Naive thymus-derived CD4-positive, alpha-beta T cell (primary cell): ENCODE results near the gene JHY. TPM values are rescaled to one million over a fixed set of nuclear protein-coding genes. Genes with fewer than 3 reads are reported as not detected.
"Not testable (repeated sequence)": the region's sequence is repeated elsewhere in the genome, so short reads cannot be mapped to it uniquely, and the experiment has no call there.

Experiments
- ATAC-seq: fragments of 150-1000 bp; cut with Tn5 transposase; 2 replicates; pipeline ENCODE4 v1.10.0; 2021; ENCODE audit warnings: mild to moderate bottlenecking, moderate library complexity
- CTCF ChIA-PET: fragments of 350-600 bp; sonication (Branson Sonifier 250); formaldehyde crosslinking; loops from one replicate; lab custom pipeline; 2021; ENCODE audit warnings: antibody characterized with exemption; lab: Charles Lee
- POLR2A ChIA-PET: fragments of 350-600 bp; sonication (Branson Sonifier 250); formaldehyde crosslinking; loops from one replicate; lab custom pipeline; 2021; ENCODE audit warnings: antibody characterized with exemption, inconsistent platforms; lab: Charles Lee
- DNase-seq, 9 donors: peaks; one replicate each; pipeline versions ENCODE4 v3.0.0 to v3.0.0-alpha.2; 2020 to 2022; ENCODE audit warnings: mixed read lengths in 1 of 9
- H3K27ac ChIP-seq: one replicate; pipeline ENCODE4 v1.7.0; 2013; ENCODE audit warnings: mild to moderate bottlenecking, low read depth, low read length, moderate library complexity
- H3K27me3 ChIP-seq, 2 donors: one replicate each; pipeline ENCODE4 v1.7.0; 2013; ENCODE audit warnings: low read length in 2 of 2, mild to moderate bottlenecking in 2 of 2, moderate library complexity in 2 of 2; ENCODE audit not compliant: control insufficient read depth in 2 of 2, insufficient read depth in 2 of 2
- H3K36me3 ChIP-seq, 3 experiments: 1 replicate in 2 of 3; 2 replicates in 1 of 3; pipeline ENCODE4 v1.7.0; 2013; ENCODE audit warnings: low read length in 3 of 3, mild to moderate bottlenecking in 3 of 3, moderate library complexity in 1 of 3; ENCODE audit not compliant: insufficient read depth in 3 of 3, control insufficient read depth in 2 of 3
- H3K4me1 ChIP-seq, 2 donors: one replicate each; pipeline ENCODE4 v1.7.0; 2013; ENCODE audit warnings: low read length in 2 of 2, mild to moderate bottlenecking in 2 of 2, moderate library complexity in 1 of 2; ENCODE audit not compliant: control insufficient read depth in 2 of 2, insufficient read depth in 2 of 2
- H3K4me3 ChIP-seq: 2 replicates; pipeline ENCODE4 v1.7.0; 2013; ENCODE audit warnings: mild to moderate bottlenecking, low read length
- H3K9me3 ChIP-seq, 3 experiments: 1 replicate in 2 of 3; 2 replicates in 1 of 3; pipeline ENCODE4 v1.7.0; 2013; ENCODE audit warnings: low read length in 3 of 3; ENCODE audit not compliant: control insufficient read depth in 2 of 3
- H3K27ac Mint-ChIP-seq, 9 donors: one replicate each; pipeline ENCODE4 v1.8.0; 2020 to 2022; ENCODE audit warnings: mixed read lengths in 9 of 9, mild to moderate bottlenecking in 8 of 9, moderate library complexity in 5 of 9, inconsistent platforms in 2 of 9
- H3K27me3 Mint-ChIP-seq, 5 donors: one replicate each; pipeline ENCODE4 v1.8.0; 2021 to 2022; ENCODE audit warnings: mixed read lengths in 5 of 5, mild to moderate bottlenecking in 1 of 5
- H3K36me3 Mint-ChIP-seq, 5 donors: one replicate each; pipeline ENCODE4 v1.8.0; 2020 to 2022; ENCODE audit warnings: mixed read lengths in 5 of 5, mild to moderate bottlenecking in 3 of 5, inconsistent platforms in 1 of 5
- H3K4me1 Mint-ChIP-seq, 7 donors: one replicate each; pipeline ENCODE4 v1.8.0; 2020 to 2022; ENCODE audit warnings: mixed read lengths in 7 of 7, mild to moderate bottlenecking in 3 of 7, inconsistent platforms in 1 of 7
- H3K4me3 Mint-ChIP-seq, 10 donors: one replicate each; pipeline ENCODE4 v1.8.0; 2020 to 2022; ENCODE audit warnings: mild to moderate bottlenecking in 10 of 10, mixed read lengths in 10 of 10, moderate library complexity in 6 of 10, inconsistent platforms in 2 of 10
- H3K9me3 Mint-ChIP-seq, 11 donors: one replicate each; pipeline ENCODE4 v1.8.0; 2020 to 2022; ENCODE audit warnings: mixed read lengths in 11 of 11, mild to moderate bottlenecking in 4 of 11, inconsistent platforms in 1 of 11, moderate library complexity in 1 of 11
- intact Hi-C, 2 donors: fragments of 100-400 bp; cut with micrococcal nuclease; formaldehyde crosslinking; loops; one replicate each; pipeline ENCODE4 v1.15.1; 2023
- polyA plus RNA-seq, 2 donors: library from polyadenylated mRNA; unstranded; fragments of 300-500 nt; fragmentation: Illumina TruSeq; gene quantifications; one replicate each; pipeline ENCODE4 v1.2.3, GENCODE V29; 2021
- total RNA-seq, 6 experiments: library from RNA in 5 of 6; stranded (reverse) in 5 of 6; gene quantifications; 1 replicate in 5 of 6; 2 replicates in 1 of 6; pipeline ENCODE4 v1.2.3 and lab custom pipeline; 2021 to 2026

The JHY gene
- total and polyA plus RNA-seq, 7 experiments from 2014 or later, result 2.1 to 5.0 (median 4.1) TPM

DNA sequence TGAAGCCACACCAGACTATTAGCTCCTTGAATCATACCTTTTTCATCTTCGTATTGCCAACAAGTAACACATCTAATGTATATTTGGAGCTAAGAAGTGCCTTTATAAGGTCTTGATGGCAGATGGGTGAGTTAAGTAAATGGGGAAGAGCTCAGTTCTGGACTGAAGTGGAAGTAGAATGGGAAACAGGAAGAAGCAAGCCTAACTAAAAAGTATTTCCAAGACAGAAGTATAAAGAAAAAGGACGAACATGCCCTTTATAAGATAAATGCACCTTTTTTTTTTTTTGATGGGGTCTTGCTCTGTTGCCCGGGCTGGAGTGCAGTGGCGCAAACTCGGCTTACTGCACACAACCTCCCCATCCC, 29.8 kb upstream of the JHY start:
- Histone ChIP-seq H3K4me3 (no peak overlapping the region), H3K9me3 (no peaks in the 10 kb centered on the region), H3K4me1 (peaks cover 21 to 53% of the 10 kb centered on the region in 2 donors), H3K36me3 (peaks cover 0 to 7% (median 0%) of the 10 kb centered on the region in 3 experiments), H3K27me3 (no peaks in the 10 kb centered on the region), H3K27ac (peak overlapping the region; percentile 66)
- ChIA-PET POLR2A (interaction anchor here (0.6 to 4.5 kb wide), 16 partner anchors 11 to 210 kb away, joined by 3 to 77 read pairs (median 6); partner anchors contain the start of genes CRTAM and HSPA8), CTCF (interaction anchor here (0.6 to 8.1 kb wide), 26 partner anchors 8 to 504 kb away, joined by 3 to 248 read pairs (median 6); partner anchors contain the start of gene CRTAM)
- H3K27ac Mint-ChIP-seq, result peak overlapping the region in 8 of 9 donors; percentile 85 to 95 (median 94)
- no peaks in the 10 kb centered on the region for H3K9me3 Mint-ChIP-seq
- DNase-seq (no peak), ATAC-seq (no peak)
- peak overlapping the region in 9 of 10 donors; percentile 46 to 84 (median 80) for H3K4me3 Mint-ChIP-seq
- peaks cover 0 to 5% (median 3%) of the 10 kb centered on the region in 5 donors for H3K36me3 Mint-ChIP-seq
- intact Hi-C loops, result loop anchor here (2.0 to 5.0 kb wide), 2 partner anchors 14 to 40 kb away; partner anchors contain the start of gene CRTAM (in 1 of the 2)
- H3K27me3 Mint-ChIP-seq, result peaks cover 0 to 4% (median 0%) of the 10 kb centered on the region in 5 donors
- peaks cover 25 to 44% (median 32%) of the 10 kb centered on the region in 7 donors for H3K4me1 Mint-ChIP-seq

DNA sequence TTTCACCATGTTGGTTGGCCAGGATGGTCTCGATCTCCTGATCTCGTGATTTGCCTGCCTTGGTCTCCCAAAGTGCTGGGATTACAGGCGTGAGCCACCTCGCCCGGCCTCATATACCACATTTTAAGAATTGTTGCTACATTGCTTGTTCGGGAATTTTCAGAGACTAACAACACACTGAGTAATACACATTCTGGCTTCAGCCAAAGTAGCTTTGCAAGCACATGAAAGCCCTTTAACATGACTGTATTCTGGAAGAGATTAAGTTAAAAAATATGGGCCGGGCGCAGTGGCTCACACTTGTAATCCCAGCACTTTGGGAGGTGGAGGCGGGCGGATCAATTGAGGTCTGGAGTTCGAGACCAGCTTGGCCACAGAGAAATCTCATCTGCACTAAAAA, 29.3 kb upstream of the JHY start:
- H3K36me3 Mint-ChIP-seq, result peaks cover 0 to 5% (median 3%) of the 10 kb centered on the region in 5 donors
- H3K9me3 Mint-ChIP-seq, result no peaks in the 10 kb centered on the region
- H3K4me3 ChIP-seq, result no peak overlapping the region
- peaks cover 0 to 12% (median 0%) of the 10 kb centered on the region in 3 experiments for H3K36me3 ChIP-seq
- no peaks in the 10 kb centered on the region for H3K9me3 ChIP-seq
- POLR2A ChIA-PET, result interaction anchor here (0.7 to 4.5 kb wide), 10 partner anchors 12 to 203 kb away, joined by 3 to 77 read pairs (median 7); partner anchors contain the start of gene CRTAM
- CTCF ChIA-PET, result interaction anchor here (0.6 to 8.1 kb wide), 26 partner anchors 9 to 386 kb away, joined by 3 to 248 read pairs (median 7); partner anchors contain the start of gene CRTAM
- DNase-seq (no peak), ATAC-seq (no peak)
- H3K27ac Mint-ChIP-seq, result peak overlapping the region in 7 of 9 donors; percentile 49 to 93 (median 76)
- H3K4me1 ChIP-seq, result peaks cover 21 to 50% of the 10 kb centered on the region in 2 donors
- peak overlapping the region in 2 of 10 donors; percentile 2 to 46 for H3K4me3 Mint-ChIP-seq
- H3K27ac ChIP-seq, result no peak overlapping the region
- H3K27me3 ChIP-seq, result no peaks in the 10 kb centered on the region
- H3K27me3 Mint-ChIP-seq, result peaks cover 0 to 6% (median 0%) of the 10 kb centered on the region in 5 donors
- H3K4me1 Mint-ChIP-seq, result peaks cover 25 to 44% (median 32%) of the 10 kb centered on the region in 7 donors
- intact Hi-C loops, result loop anchor here (2.0 to 5.0 kb wide), 2 partner anchors 14 to 41 kb away; partner anchors contain the start of gene CRTAM (in 1 of the 2)

DNA sequence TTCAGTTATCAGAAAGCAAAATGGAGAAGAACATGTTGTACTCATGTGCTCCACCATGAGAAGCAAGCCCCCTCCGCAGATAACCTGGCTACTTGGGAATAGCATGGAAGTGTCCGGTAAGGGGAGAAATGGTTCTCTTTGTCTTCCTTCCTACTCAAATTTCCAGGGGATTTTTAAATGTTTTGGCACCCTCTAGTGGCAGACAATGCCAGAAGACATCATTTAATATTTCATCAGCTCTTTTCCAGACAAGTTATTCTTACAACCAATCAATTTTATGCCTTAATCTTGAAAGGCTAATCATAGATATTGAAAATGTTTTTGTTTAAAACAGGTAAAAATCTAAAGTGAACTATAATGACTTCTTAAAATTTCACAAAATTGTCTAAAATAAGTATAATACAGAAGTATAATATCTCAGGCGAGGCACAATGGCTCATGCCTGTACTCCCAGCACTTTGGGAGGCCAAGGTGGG, 28.6 kb upstream of the JHY start:
- Mint-ChIP-seq H3K27ac (peak overlapping the region in 5 of 9 donors; percentile 28 to 67 (median 49)), H3K4me3 (peak overlapping the region in 3 of 10 donors; percentile 31 to 33 (median 32)), H3K9me3 (no peaks in the 10 kb centered on the region), H3K4me1 (peaks cover 25 to 44% (median 32%) of the 10 kb centered on the region in 7 donors), H3K27me3 (peaks cover 0 to 11% (median 0%) of the 10 kb centered on the region in 5 donors), H3K36me3 (peaks cover 0 to 5% (median 3%) of the 10 kb centered on the region in 5 donors)
- Histone ChIP-seq H3K9me3 (no peaks in the 10 kb centered on the region), H3K27ac (no peak overlapping the region), H3K4me3 (no peak overlapping the region), H3K27me3 (no peaks in the 10 kb centered on the region), H3K4me1 (peaks cover 21 to 42% of the 10 kb centered on the region in 2 donors), H3K36me3 (peaks cover 0 to 16% (median 0%) of the 10 kb centered on the region in 3 experiments)
- intact Hi-C loops, result loop anchor here (1.0 to 5.0 kb wide), 8 partner anchors 15 to 274 kb away; partner anchors contain the start of gene CRTAM (in 1 of the 2)
- POLR2A ChIA-PET, result interaction anchor here (1.0 to 4.5 kb wide), 6 partner anchors 13 to 203 kb away, joined by 3 to 77 read pairs (median 14); partner anchors contain the start of gene CRTAM
- no peak for ATAC-seq
- peak in 8 of 9 donors; percentile 27 to 70 (median 63) for DNase-seq
- CTCF ChIA-PET, result interaction anchor here (0.6 to 8.1 kb wide), 24 partner anchors 10 to 385 kb away, joined by 3 to 248 read pairs (median 5); partner anchors contain the start of gene CRTAM

DNA sequence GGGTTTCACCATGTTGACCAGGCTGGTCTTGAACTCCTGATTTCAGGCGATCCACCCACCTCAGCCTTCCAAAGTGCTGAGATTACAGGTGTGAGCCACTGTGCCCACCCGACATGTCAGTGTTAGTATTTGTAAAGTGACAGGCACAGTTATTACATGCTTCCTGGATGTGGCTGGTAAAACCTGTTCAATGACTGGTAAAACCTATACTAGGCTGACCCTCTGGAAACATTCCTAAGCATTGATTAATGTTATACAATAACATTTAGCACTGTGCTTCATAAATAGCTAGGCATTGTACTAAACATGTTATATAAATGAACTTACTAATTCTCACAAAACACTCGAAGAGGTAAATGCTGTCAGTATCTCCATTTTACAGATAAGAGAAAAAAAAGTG, 20.9 kb upstream of the JHY start:
- Mint-ChIP-seq H3K27ac (no peak overlapping the region), H3K36me3 (peaks cover 0 to 17% (median 9%) of the 10 kb centered on the region in 5 donors), H3K4me3 (no peak overlapping the region), H3K4me1 (peaks cover 0 to 5% (median 0%) of the 10 kb centered on the region in 7 donors), H3K9me3 (no peaks in the 10 kb centered on the region), H3K27me3 (peaks cover 0 to 49% (median 0%) of the 10 kb centered on the region in 5 donors)
- Histone ChIP-seq H3K27ac (no peak overlapping the region), H3K4me3 (no peak overlapping the region), H3K9me3 (no peaks in the 10 kb centered on the region), H3K36me3 (peaks cover 0 to 14% (median 5%) of the 10 kb centered on the region in 3 experiments), H3K4me1 (no peaks in the 10 kb centered on the region), H3K27me3 (no peaks in the 10 kb centered on the region)
- ChIA-PET CTCF (no interaction called here), POLR2A (no interaction called here)
- intact Hi-C loops, result loop anchor here (5.0 to 10.0 kb wide), 3 partner anchors 193 to 383 kb away; no protein-coding TSS in a partner anchor
- no peak for DNase-seq
- no peak for ATAC-seq

DNA sequence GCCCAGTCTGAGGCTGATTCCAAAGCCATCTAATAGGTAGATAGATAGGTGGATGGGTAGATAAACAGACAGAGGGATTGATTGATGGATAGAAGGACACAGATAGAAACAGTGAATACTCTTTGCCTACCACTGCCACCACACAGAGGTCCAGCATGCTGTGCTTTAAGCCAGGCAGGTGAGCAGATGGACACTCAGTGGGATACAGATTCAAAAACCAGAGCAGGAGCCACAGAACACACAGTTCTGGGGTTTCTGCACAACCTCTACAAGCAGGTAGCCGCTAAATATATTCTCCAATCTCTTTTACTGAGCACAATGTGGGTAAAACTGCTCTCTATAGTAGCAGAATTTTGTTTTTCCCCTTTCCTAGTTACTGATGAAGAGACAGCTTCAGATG, 20.5 kb upstream of the JHY start:
- peaks cover 0 to 2% (median 0%) of the 10 kb centered on the region in 7 donors for H3K4me1 Mint-ChIP-seq
- POLR2A ChIA-PET, result no interaction called here
- ATAC-seq (no peak), DNase-seq (no peak)
- no peak overlapping the region for H3K4me3 ChIP-seq
- H3K27ac Mint-ChIP-seq, result no peak overlapping the region
- no peaks in the 10 kb centered on the region for H3K9me3 ChIP-seq
- peaks cover 0 to 15% (median 5%) of the 10 kb centered on the region in 3 experiments for H3K36me3 ChIP-seq
- intact Hi-C loops, result loop anchor here (5.0 to 10.0 kb wide), 3 partner anchors 193 to 383 kb away; no protein-coding TSS in a partner anchor
- no peak overlapping the region for H3K4me3 Mint-ChIP-seq
- CTCF ChIA-PET, result interaction anchor here (0.9 to 7.3 kb wide), 3 partner anchors 9 to 162 kb away, joined by 3 to 78 read pairs (median 16); no protein-coding TSS in a partner anchor
- H3K36me3 Mint-ChIP-seq, result peaks cover 0 to 19% (median 9%) of the 10 kb centered on the region in 5 donors
- no peaks in the 10 kb centered on the region for H3K9me3 Mint-ChIP-seq
- H3K4me1 ChIP-seq, result no peaks in the 10 kb centered on the region
- H3K27ac ChIP-seq, result no peak overlapping the region
- H3K27me3 Mint-ChIP-seq, result peaks cover 0 to 49% (median 0%) of the 10 kb centered on the region in 5 donors
- H3K27me3 ChIP-seq, result no peaks in the 10 kb centered on the region

DNA sequence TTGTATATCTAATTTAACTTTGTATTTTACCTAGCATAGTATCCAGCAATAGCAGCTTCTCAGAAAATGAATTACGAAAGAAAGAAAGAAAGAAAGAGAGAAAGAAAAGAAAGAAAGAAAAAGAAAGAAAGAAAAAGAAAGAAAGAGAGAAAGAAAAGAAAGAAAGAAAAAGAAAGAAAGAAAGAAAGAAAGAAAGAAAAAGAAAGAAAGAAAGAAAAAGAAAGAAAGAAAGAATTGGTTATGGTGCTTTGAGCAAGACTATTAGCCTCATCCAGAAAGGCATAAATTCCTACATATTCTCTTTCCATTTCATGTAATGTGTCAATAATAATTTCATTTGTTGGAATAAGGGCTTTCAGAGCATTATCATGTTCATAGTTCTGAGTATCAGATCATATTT, 19.4 kb upstream of the JHY start:
- POLR2A ChIA-PET, result interaction anchor here (0.7 to 1.0 kb wide), 2 partner anchors 11 to 147 kb away, joined by 3 read pairs; no protein-coding TSS in a partner anchor

More for the DNA sequence above, 19.4 kb upstream of the JHY start:
- peaks cover 0 to 54% (median 0%) of the 10 kb centered on the region in 5 donors for H3K27me3 Mint-ChIP-seq
- not testable (repeated sequence) for DNase-seq, H3K4me3 ChIP-seq, H3K4me1 ChIP-seq, H3K4me3 Mint-ChIP-seq, H3K27ac ChIP-seq, H3K27ac Mint-ChIP-seq, H3K4me1 Mint-ChIP-seq, H3K27me3 ChIP-seq, H3K9me3 Mint-ChIP-seq, H3K9me3 ChIP-seq, ATAC-seq
- CTCF ChIA-PET, result interaction anchor here (0.7 to 7.3 kb wide), 17 partner anchors 10 to 384 kb away, joined by 3 to 78 read pairs (median 6); no protein-coding TSS in a partner anchor
- H3K36me3 ChIP-seq, result peaks cover 0 to 22% (median 13%) of the 10 kb centered on the region in 3 experiments
- peaks cover 0 to 29% (median 9%) of the 10 kb centered on the region in 5 donors for H3K36me3 Mint-ChIP-seq
- intact Hi-C loops, result loop anchor here (1.0 to 10.0 kb wide), 6 partner anchors 160 to 384 kb away; no protein-coding TSS in a partner anchor
